Upper lobe of left lung (tissue), 6 donors: Measurements from ENCODE around the gene ZNF319. TPM values are rescaled to one million over a fixed set of nuclear protein-coding genes. Genes with fewer than 3 reads are reported as not detected.
A peak's percentile ranks its signal among the peaks of the same experiment; 100 is the strongest.

Experiments
- ATAC-seq, 2 donors: fragments of 200-7000 bp; cut with Tn5 transposase; one replicate each; pipeline ENCODE4 v1.9.1; 2022; ENCODE audit warnings: mild to moderate bottlenecking in 2 of 2, moderate library complexity in 2 of 2; ENCODE audit not compliant: low FRiP score in 2 of 2
- DNase-seq, 2 donors: peaks; one replicate each; pipeline ENCODE4 v3.0.0-alpha.2; 2019 to 2020
- H3K27ac ChIP-seq, 4 donors: fragments of 200-600 bp; sonication (generic); one replicate each; pipeline ENCODE4 v1.5.1; 2016 to 2019
- H3K27me3 ChIP-seq, 4 donors: fragments of 200-600 bp; sonication (generic); one replicate each; pipeline ENCODE4 v1.5.1; 2017 to 2019
- H3K36me3 ChIP-seq, 4 donors: fragments of 200-600 bp; sonication (generic); one replicate each; pipeline ENCODE4 v1.5.1; 2016 to 2019
- H3K4me1 ChIP-seq, 4 donors: fragments of 200-600 bp; sonication (generic); one replicate each; pipeline ENCODE4 v1.5.1; 2018 to 2019
- H3K4me3 ChIP-seq, 4 donors: fragments of 200-600 bp; sonication (generic); one replicate each; pipeline ENCODE4 v1.5.1; 2017 to 2019; ENCODE audit warnings: mild to moderate bottlenecking in 2 of 4, moderate library complexity in 1 of 4
- H3K9me3 ChIP-seq, 4 donors: fragments of 200-600 bp; sonication (generic); one replicate each; pipeline ENCODE4 v1.5.1; 2018 to 2019
- CTCF ChIP-seq, 6 experiments: fragments of 450-650 bp in 4 of 6; fragments of 200-600 bp in 2 of 6; sonication (generic) in 2 of 6; IDR thresholded peaks; one replicate each; pipeline ENCODE4 v1.5.1; 2016 to 2019; ENCODE audit warnings: antibody characterized with exemption in 6 of 6
- EP300 ChIP-seq, 4 donors: sonication (generic); formaldehyde crosslinking; IDR thresholded peaks; one replicate each; pipeline ENCODE4 v1.5.1; 2017; ENCODE audit warnings: antibody characterized with exemption in 4 of 4, control low read depth in 2 of 4
- POLR2A ChIP-seq, 4 donors: fragments of 450-650 bp; IDR thresholded peaks; one replicate each; pipeline ENCODE4 v1.5.1; 2016 to 2017; ENCODE audit warnings: antibody characterized with exemption in 4 of 4, mild to moderate bottlenecking in 2 of 4
- POLR2AphosphoS5 ChIP-seq, 2 donors: sonication (generic); formaldehyde crosslinking; IDR thresholded peaks; one replicate each; pipeline ENCODE4 v1.5.1; 2017; ENCODE audit warnings: antibody characterized with exemption in 2 of 2
- WGBS, 2 donors: methylation state at CpG; one replicate each; pipeline ENCODE4 v1.1.5; 2017 to 2018; 5-methylcytosine and 5-hydroxymethylcytosine counted together
- total RNA-seq, 6 donors: library from RNA; depleted of rRNA in 4 of 6; stranded (reverse); fragments of >200 nt in 4 of 6; gene quantifications; one replicate each; pipeline versions ENCODE4 v1.1.0 to v1.2.1, GENCODE V29; 2016 to 2021
- donor health status: DM: no; HTN: no; CAD: no; lungs with moderate emphysema.
- donor health status: DM: no; HTN: yes; CAD: no; lungs with severe emphysema.

ZNF319 gene
- total RNA-seq, 6 donors from 2014 or later = 8.0 to 28.3 (median 13.3) TPM

GRCh38 chr16:58046936-58047335 lies 46.5 kb upstream of the ZNF319 start:
- peaks cover 6 to 37% (median 22%) of the 10 kb centered on the region in 4 donors for H3K4me1 ChIP-seq
- 61 to 63% methylated on average over 3 to 6 of the region's 6 CpGs for WGBS, 2 donors
- no peaks in the 10 kb centered on the region for H3K27me3 ChIP-seq
- H3K27ac ChIP-seq = peak overlapping the region in 3 of 4 donors; percentile 60 to 78 (median 73)
- TF ChIP-seq POLR2A (IDR thresholded peaks at IDR 0.05) (no peak), CTCF (IDR thresholded peaks at IDR 0.05) (no peak), POLR2AphosphoS5 (IDR thresholded peaks at IDR 0.05) (no peak), EP300 (IDR thresholded peaks at IDR 0.05) (no peak)
- no peak overlapping the region for H3K4me3 ChIP-seq
- no peaks in the 10 kb centered on the region for H3K9me3 ChIP-seq
- H3K36me3 ChIP-seq = peaks cover 0 to 33% (median 16%) of the 10 kb centered on the region in 4 donors
- no peak for DNase-seq
- no peak for ATAC-seq

- Histone ChIP-seq H3K9me3 (no peaks in the 10 kb centered on the region), H3K27ac (peak overlapping the region in 1 of 4 donors; percentile 30), H3K27me3 (no peaks in the 10 kb centered on the region), H3K4me1 (peaks cover 6 to 37% (median 22%) of the 10 kb centered on the region in 4 donors), H3K4me3 (no peak overlapping the region), H3K36me3 (peaks cover 0 to 39% (median 18%) of the 10 kb centered on the region in 4 donors)
- peak in 1 of 2 donors; percentile 39 for DNase-seq
- no peak for TF ChIP-seq POLR2A (IDR thresholded peaks at IDR 0.05)
- TF ChIP-seq POLR2AphosphoS5 (IDR thresholded peaks at IDR 0.05) = no peak
- TF ChIP-seq EP300 (IDR thresholded peaks at IDR 0.05) = no peak
- TF ChIP-seq CTCF (IDR thresholded peaks at IDR 0.05) = no peak
- WGBS, 2 donors = 75 to 77% methylated on average over 8 to 15 of the region's 16 CpGs
- ATAC-seq = peak in 1 of 2 donors; percentile 14
Measured at GRCh38 chr16:58046054-58046881, 45.8 kb upstream of the ZNF319 start.

GRCh38 chr16:58045096-58045495 lies 44.6 kb upstream of the ZNF319 start:
- ATAC-seq = no peak
- no peaks in the 10 kb centered on the region for H3K9me3 ChIP-seq
- 89 to 94% methylated on average over 31 of the region's 31 CpGs for WGBS, 2 donors
- peaks cover 0 to 51% (median 23%) of the 10 kb centered on the region in 4 donors for H3K36me3 ChIP-seq
- no peak overlapping the region for H3K27ac ChIP-seq
- no peaks in the 10 kb centered on the region for H3K27me3 ChIP-seq
- peaks cover 6 to 37% (median 22%) of the 10 kb centered on the region in 4 donors for H3K4me1 ChIP-seq
- DNase-seq = peak in 1 of 2 donors; percentile 72
- no peak overlapping the region for H3K4me3 ChIP-seq
- no peak for TF ChIP-seq POLR2A (IDR thresholded peaks at IDR 0.05)
- TF ChIP-seq EP300 (IDR thresholded peaks at IDR 0.05) = no peak
- TF ChIP-seq CTCF (IDR thresholded peaks at IDR 0.05) = no peak
- TF ChIP-seq POLR2AphosphoS5 (IDR thresholded peaks at IDR 0.05) = no peak

- WGBS, 2 donors = 87 to 89% methylated on average over 7 to 9 of the region's 9 CpGs
- Histone ChIP-seq H3K9me3 (no peaks in the 10 kb centered on the region), H3K27ac (no peak overlapping the region), H3K4me1 (peaks cover 6 to 33% (median 20%) of the 10 kb centered on the region in 4 donors), H3K27me3 (no peaks in the 10 kb centered on the region), H3K36me3 (peaks cover 0 to 56% (median 27%) of the 10 kb centered on the region in 4 donors), H3K4me3 (no peak overlapping the region)
- TF ChIP-seq POLR2AphosphoS5 (IDR thresholded peaks at IDR 0.05) = no peak
- TF ChIP-seq CTCF (IDR thresholded peaks at IDR 0.05) = no peak
- TF ChIP-seq POLR2A (IDR thresholded peaks at IDR 0.05) = no peak
- TF ChIP-seq EP300 (IDR thresholded peaks at IDR 0.05) = no peak
- DNase-seq (no peak), ATAC-seq (no peak)
Measured at GRCh38 chr16:58044266-58045019, 44.0 kb upstream of the ZNF319 start.
